A549 (cell line): ENCODE results near the gene ADAMTS16. TPM values are rescaled to one million over a fixed set of nuclear protein-coding genes. Genes with fewer than 3 reads are reported as not detected.
A peak's percentile ranks its signal among the peaks of the same experiment; 100 is the strongest.

Experiments
- ATAC-seq, 2 experiments: fragments of 200-7000 bp in 1 of 2; fragments of >200 bp in 1 of 2; cut with Nextera tagmentation in 1 of 2; cut with Tn5 transposase in 1 of 2; 3 replicates each; pipeline versions ENCODE4 v1.8.0 to v1.9.1; 2018 to 2020; ENCODE audit warnings: mild to moderate bottlenecking in 1 of 2, moderate library complexity in 1 of 2
- CTCF ChIA-PET: fragments of 300-600 bp; sonication (Branson Sonifier 250); formaldehyde crosslinking; extraction: SDS; loops from one replicate; lab custom pipeline; 2021; ENCODE audit warnings: antibody characterized with exemption, inconsistent platforms; lab: Yijun Ruan, JAX
- POLR2A ChIA-PET: fragments of 350-600 bp; formaldehyde crosslinking; extraction: SDS; loops from one replicate; lab custom pipeline; 2021; ENCODE audit warnings: antibody characterized with exemption, inconsistent platforms; lab: Yijun Ruan, JAX
- DNase-seq, 2 experiments: peaks; one replicate each; pipeline versions ENCODE4 v3.0.0 to v3.0.0-alpha.2; 2011 to 2016; ENCODE audit warnings: low read depth in 1 of 2, low spot score in 1 of 2
- FAIRE-seq: peaks from 2 replicates; lab custom pipeline; 2011; peaks lifted over from hg19 to GRCh38; lab: Jason Lieb, UNC
- H3K27ac ChIP-seq, 2 experiments: fragments of >200 bp; sonication (Bioruptor Twin); formaldehyde crosslinking; 3 replicates each; pipeline ENCODE4 v1.5.1; 2016 to 2017
- H3K4me1 ChIP-seq: fragments of >200 bp; sonication (Bioruptor Twin); formaldehyde crosslinking; 3 replicates; pipeline ENCODE4 v1.6.1; 2016
- H3K4me2 ChIP-seq: fragments of >200 bp; sonication (Bioruptor Twin); formaldehyde crosslinking; 3 replicates; pipeline ENCODE4 v1.6.1; 2016
- H3K4me3 ChIP-seq: fragments of >200 bp; sonication (Bioruptor Twin); formaldehyde crosslinking; 3 replicates; pipeline ENCODE4 v1.5.1; 2016
- H3K9me3 ChIP-seq: fragments of >200 bp; sonication (Bioruptor Twin); formaldehyde crosslinking; 3 replicates; pipeline ENCODE4 v1.6.1; 2016
- CBX8 ChIP-seq: fragments of 200-600 bp; sonication (generic); IDR thresholded peaks from 2 replicates; pipeline ENCODE4 v1.6.1; 2016
- CEBPB ChIP-seq, 2 experiments: fragments of >200 bp in 1 of 2; sonication (Bioruptor Twin) in 1 of 2; formaldehyde crosslinking in 1 of 2; IDR thresholded peaks; 2 replicates each; pipeline ENCODE4 v1.6.1; 2012 to 2016
- CHD2 ChIP-seq: fragments of 150-350 bp; IDR thresholded peaks from 2 replicates; pipeline ENCODE4 v1.6.1; 2014; ENCODE audit warnings: low read length; ENCODE audit not compliant: partially characterized antibody
- EHF ChIP-seq: fragments of 250-450 bp; sonication (Bioruptor Pico); IDR thresholded peaks from 2 replicates; pipeline ENCODE4 v1.5.0; 2020; ENCODE audit warnings: mild to moderate bottlenecking
- EP300 ChIP-seq, 2 experiments: fragments of >200 bp; sonication (Bioruptor Twin); formaldehyde crosslinking; IDR thresholded peaks; 2 replicates in 1 of 2; 3 replicates in 1 of 2; pipeline ENCODE4 v1.6.1; 2016 to 2017
- ESRRA ChIP-seq: fragments of 150-350 bp; IDR thresholded peaks from 2 replicates; pipeline ENCODE4 v1.6.1; 2014; ENCODE audit warnings: mild to moderate bottlenecking, low read length, borderline replicate concordance
- HMGXB4 ChIP-seq: fragments of 250-450 bp; sonication (Bioruptor Pico); IDR thresholded peaks from 2 replicates; pipeline ENCODE4 v1.5.0; 2021; ENCODE audit warnings: mild to moderate bottlenecking, moderate library complexity, borderline replicate concordance
- HOXA7 ChIP-seq: fragments of 250-450 bp; sonication (Bioruptor Pico); IDR thresholded peaks from 2 replicates; pipeline ENCODE4 v1.5.0; 2020; ENCODE audit warnings: mild to moderate bottlenecking, moderate library complexity
- HOXB13 ChIP-seq: fragments of 250-450 bp; sonication (Bioruptor Pico); IDR thresholded peaks from 2 replicates; pipeline ENCODE4 v1.5.0; 2020; ENCODE audit warnings: low read depth, mild to moderate bottlenecking, moderate library complexity
- JUNB ChIP-seq: fragments of >200 bp; sonication (Bioruptor Twin); formaldehyde crosslinking; IDR thresholded peaks from 2 replicates; pipeline ENCODE4 v1.6.1; 2016
- MYC ChIP-seq: IDR thresholded peaks from 2 replicates; pipeline ENCODE4 v1.6.1; 2012; ENCODE audit warnings: mild to moderate bottlenecking, inconsistent platforms, low read length, improper control_type of control experiment, borderline replicate concordance
- PBX3 ChIP-seq: IDR thresholded peaks from 2 replicates; pipeline ENCODE4 v1.6.1; 2012
- RAD21 ChIP-seq, 2 experiments: fragments of >200 bp in 1 of 2; sonication (Bioruptor Twin) in 1 of 2; formaldehyde crosslinking in 1 of 2; IDR thresholded peaks in 1 of 2; conservative IDR thresholded peaks in 1 of 2; 2 replicates in 1 of 2; 3 replicates in 1 of 2; pipeline ENCODE4 v1.6.1; 2012 to 2018; ENCODE audit warnings: inconsistent platforms in 1 of 2
- REST ChIP-seq: fragments of 200-600 bp; sonication (generic); IDR thresholded peaks from 2 replicates; pipeline ENCODE4 v1.6.1; 2016; ENCODE audit warnings: antibody characterized with exemption, mild to moderate bottlenecking, moderate library complexity
- RNF2 ChIP-seq: fragments of 200-600 bp; sonication (generic); IDR thresholded peaks from 2 replicates; pipeline ENCODE4 v1.6.1; 2016; ENCODE audit warnings: low read depth, mild to moderate bottlenecking, antibody characterized with exemption, moderate library complexity, borderline replicate concordance
- SMC3 ChIP-seq: fragments of >200 bp; sonication (Bioruptor Twin); formaldehyde crosslinking; IDR thresholded peaks from 3 replicates; pipeline ENCODE4 v1.6.1; 2018; ENCODE audit warnings: inconsistent platforms
- SREBF2 ChIP-seq: fragments of 450-650 bp; IDR thresholded peaks from 2 replicates; pipeline ENCODE4 v1.6.1; 2014; ENCODE audit warnings: mild to moderate bottlenecking, moderate library complexity
- USF2 ChIP-seq: fragments of 450-650 bp; IDR thresholded peaks from 2 replicates; pipeline ENCODE4 v1.6.1; 2014; ENCODE audit warnings: antibody characterized with exemption
- ZFP36 ChIP-seq: fragments of 450-650 bp; IDR thresholded peaks from 2 replicates; pipeline ENCODE4 v1.6.1; 2014; ENCODE audit warnings: borderline replicate concordance; ENCODE audit not compliant: partially characterized antibody
- ZSCAN20 ChIP-seq: fragments of 250-450 bp; sonication (Bioruptor Pico); IDR thresholded peaks from 2 replicates; pipeline ENCODE4 v1.8.0; 2022; ENCODE audit warnings: mild to moderate bottlenecking, moderate library complexity
- WGBS: methylation state at CpG from one replicate; pipeline ENCODE4 v1.1.6; 2017; ENCODE audit errors: missing lambda C conversion rate; 5-methylcytosine and 5-hydroxymethylcytosine counted together
- polyA plus RNA-seq, 4 experiments: library from polyadenylated mRNA; depleted of rRNA in 3 of 4; stranded (reverse); fragments of >200 nt; fragmentation: RNase III in 1 of 4; extraction: RNeasy Plus Mini Kit Qiagen cat#74134 plus additional on column Dnase treatment in 1 of 4; gene quantifications; 2 replicates in 3 of 4; 3 replicates in 1 of 4; pipeline ENCODE4 v1.2.3, GENCODE V29; 2011 to 2017
- TF ChIP-seq, protein P1 (sequence below): fragments of >200 bp; sonication (Bioruptor Twin); formaldehyde crosslinking; IDR thresholded peaks from 2 replicates; pipeline ENCODE4 v1.6.1; 2016
- TF ChIP-seq, protein P2 (sequence below): fragments of 150-350 bp; IDR thresholded peaks from 2 replicates; pipeline ENCODE4 v1.6.1; 2014; ENCODE audit warnings: low read depth, mild to moderate bottlenecking, low read length

The ADAMTS16 gene
- polyA plus RNA-seq, 2 of the 4 experiments (the other 2 are of a cell fraction) = 0.71 to 1.0 TPM

DNA sequence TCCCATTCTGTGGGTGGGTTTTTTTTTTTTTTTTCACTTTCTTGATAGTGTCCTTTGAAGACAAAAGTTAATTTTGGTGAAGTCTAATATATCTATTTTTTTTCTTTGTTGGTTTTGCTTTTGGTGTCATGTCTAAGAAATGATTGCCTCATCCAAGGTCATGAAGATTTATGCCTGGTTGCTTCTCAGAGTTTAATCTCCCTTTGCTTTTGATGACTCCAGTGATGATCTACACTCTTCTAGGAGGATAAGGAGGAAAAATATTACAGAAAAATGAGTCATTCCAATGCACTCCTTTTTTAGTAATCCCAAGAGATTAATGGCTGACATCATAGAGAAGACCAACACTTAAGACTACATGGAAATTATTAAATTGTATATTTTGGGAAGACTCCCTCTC is 202.7 kb downstream of the ADAMTS16 start (continued):
- peak; percentile 43 to 44; a peak in 1 of 5 replicates for TF ChIP-seq EP300 (IDR thresholded peaks at IDR 0.05)
- no peak for TF ChIP-seq CBX8
- peak; percentile 90 for TF ChIP-seq JUNB
- TF ChIP-seq ESRRA = no peak; the same call in 1 of the 2 replicates
- TF ChIP-seq, protein P1, sequence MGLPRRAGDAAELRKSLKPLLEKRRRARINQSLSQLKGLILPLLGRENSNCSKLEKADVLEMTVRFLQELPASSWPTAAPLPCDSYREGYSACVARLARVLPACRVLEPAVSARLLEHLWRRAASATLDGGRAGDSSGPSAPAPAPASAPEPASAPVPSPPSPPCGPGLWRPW = no peak
- TF ChIP-seq, protein P2, sequence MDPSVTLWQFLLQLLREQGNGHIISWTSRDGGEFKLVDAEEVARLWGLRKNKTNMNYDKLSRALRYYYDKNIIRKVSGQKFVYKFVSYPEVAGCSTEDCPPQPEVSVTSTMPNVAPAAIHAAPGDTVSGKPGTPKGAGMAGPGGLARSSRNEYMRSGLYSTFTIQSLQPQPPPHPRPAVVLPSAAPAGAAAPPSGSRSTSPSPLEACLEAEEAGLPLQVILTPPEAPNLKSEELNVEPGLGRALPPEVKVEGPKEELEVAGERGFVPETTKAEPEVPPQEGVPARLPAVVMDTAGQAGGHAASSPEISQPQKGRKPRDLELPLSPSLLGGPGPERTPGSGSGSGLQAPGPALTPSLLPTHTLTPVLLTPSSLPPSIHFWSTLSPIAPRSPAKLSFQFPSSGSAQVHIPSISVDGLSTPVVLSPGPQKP = no peak
- TF ChIP-seq, all 56 proteins: peak for 5

DNA sequence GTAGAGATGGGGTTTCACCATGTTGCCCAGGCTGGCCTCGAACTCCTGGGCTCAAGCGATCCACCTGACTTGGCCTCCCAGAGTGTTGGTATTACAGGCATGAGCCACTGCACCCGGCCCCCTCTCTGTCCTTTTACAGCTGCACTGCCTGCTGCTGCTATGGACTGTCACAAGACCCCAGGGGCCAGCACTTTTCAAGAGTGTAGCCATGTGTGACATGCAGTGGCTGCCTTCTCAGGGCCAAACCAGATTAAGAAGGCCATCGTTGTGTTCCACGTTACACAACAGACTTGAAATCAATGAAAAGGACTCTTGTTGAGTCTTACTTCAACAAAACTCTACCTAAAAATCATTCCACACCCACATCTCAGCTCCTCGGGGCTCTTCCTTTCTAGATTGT is 203.4 kb downstream of the ADAMTS16 start:
- H3K4me3 ChIP-seq = no peak overlapping the region
- peaks cover 44% of the 10 kb centered on the region for H3K4me1 ChIP-seq
- ChIA-PET CTCF (no interaction called here), POLR2A (no interaction called here)
- ATAC-seq = no peak
- peak overlapping the region; percentile 56 to 76; a peak in 5 of 6 replicates for H3K27ac ChIP-seq
- no peaks in the 10 kb centered on the region for H3K9me3 ChIP-seq
- FAIRE-seq = no peak
- no peak overlapping the region; the same call in 2 of the 3 replicates for H3K4me2 ChIP-seq
- no peak for DNase-seq
- TF ChIP-seq HOXA7 (no peak), RNF2 (no peak), SMC3 (no peak), JUNB (no peak)
- TF ChIP-seq, all 56 proteins: peak for 0
- WGBS = 81% methylated on average over 6 of the region's 6 CpGs

DNA sequence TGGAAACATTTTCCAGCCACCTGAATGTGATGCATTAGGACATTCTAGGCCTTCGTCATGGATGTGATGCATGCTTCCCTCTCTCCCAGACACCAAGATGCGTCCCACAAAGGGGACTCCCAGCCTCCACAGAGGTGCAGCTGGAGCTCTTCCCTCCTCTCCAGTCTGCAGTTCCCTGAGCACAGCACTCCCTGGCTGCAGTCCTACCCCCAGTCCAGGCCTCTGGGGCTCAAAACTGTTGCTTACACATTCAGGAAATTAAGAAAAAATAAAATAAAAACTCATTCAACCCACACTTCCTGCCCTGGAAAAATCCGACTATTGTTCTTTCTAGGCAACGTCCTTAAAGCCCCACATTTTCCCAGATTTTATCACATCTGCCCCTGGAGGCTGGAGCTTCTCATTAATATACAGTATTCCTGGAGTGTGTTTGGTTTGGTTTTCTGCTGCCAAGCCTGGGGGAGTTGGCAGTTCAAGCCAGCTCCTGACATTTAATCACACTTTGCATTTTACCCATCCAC is 204.0 kb downstream of the ADAMTS16 start:
- DNase-seq = no peak
- WGBS = 84% methylated on average over 4 of the region's 4 CpGs
- Histone ChIP-seq H3K9me3 (no peaks in the 10 kb centered on the region), H3K27ac (peak overlapping the region; percentile 56 to 76; a peak in 5 of 6 replicates), H3K4me2 (no peak overlapping the region), H3K4me1 (peaks cover 44% of the 10 kb centered on the region), H3K4me3 (no peak overlapping the region)
- ChIA-PET POLR2A (no interaction called here), CTCF (interaction anchor here (0.9 to 1.1 kb wide), 2 partner anchors 51 to 75 kb away, joined by 3 to 4 read pairs; no protein-coding TSS in a partner anchor)
- no peak for TF ChIP-seq ZSCAN20 (CRISPR knock-in tag)
- FAIRE-seq = no peak
- ATAC-seq = no peak

- DNase-seq (no peak), ATAC-seq (no peak), FAIRE-seq (no peak)
- Histone ChIP-seq H3K27ac (peak overlapping the region; percentile 56 to 76; a peak in 4 of 6 replicates), H3K4me2 (no peak overlapping the region), H3K4me3 (no peak overlapping the region), H3K4me1 (peaks cover 45% of the 10 kb centered on the region), H3K9me3 (no peaks in the 10 kb centered on the region)
- CTCF ChIA-PET = interaction anchor here (0.9 to 1.1 kb wide), 2 partner anchors 50 to 75 kb away, joined by 3 to 4 read pairs; no protein-coding TSS in a partner anchor
- WGBS = 75% methylated on average over 5 of the region's 5 CpGs
- POLR2A ChIA-PET = no interaction called here
- TF ChIP-seq CHD2 (no peak), PBX3 (no peak), EHF (CRISPR knock-in tag) (no peak), HMGXB4 (CRISPR knock-in tag) (no peak), ZFP36 (no peak), REST (no peak), HOXB13 (CRISPR knock-in tag) (no peak), SREBF2 (no peak), USF2 (no peak), RAD21 (conservative IDR thresholded peaks at IDR 0.05 in 1 of 2, IDR thresholded peaks at IDR 0.05 in 1 of 2) (no peak), MYC (no peak), CEBPB (IDR thresholded peaks at IDR 0.05) (no peak)
These were observed 204.5 kb downstream of the ADAMTS16 start for GRCh38 chr5:5344606-5345005.
